Muscle layer of duodenum (tissue), 2 donors: Measurements from ENCODE around the gene AP3B1.
"Not testable (repeated sequence)": the region's sequence is repeated elsewhere in the genome, so short reads cannot be mapped to it uniquely, and the experiment has no call there.

Experiments used
- H3K27ac ChIP-seq: one replicate; pipeline ENCODE4 v1.7.0; 2013; ENCODE audit warnings: mild to moderate bottlenecking, low read length
- H3K27me3 ChIP-seq: one replicate; pipeline ENCODE4 v1.7.0; 2013; ENCODE audit warnings: low read depth, mild to moderate bottlenecking, control low read depth, low read length
- H3K36me3 ChIP-seq, 2 donors: one replicate each; pipeline ENCODE4 v1.7.0; 2013; ENCODE audit warnings: low read length in 2 of 2, control low read depth in 1 of 2, mild to moderate bottlenecking in 1 of 2; ENCODE audit not compliant: insufficient read depth in 2 of 2, control insufficient read depth in 1 of 2
- H3K4me1 ChIP-seq, 2 donors: one replicate each; pipeline ENCODE4 v1.7.0; 2013; ENCODE audit warnings: low read length in 2 of 2, mild to moderate bottlenecking in 2 of 2, control low read depth in 1 of 2, moderate library complexity in 1 of 2; ENCODE audit not compliant: insufficient read depth in 2 of 2, control insufficient read depth in 1 of 2
- H3K4me3 ChIP-seq, 2 donors: one replicate each; pipeline ENCODE4 v1.7.0; 2013; ENCODE audit warnings: low read length in 2 of 2, low read depth in 1 of 2, mild to moderate bottlenecking in 1 of 2
- H3K9me3 ChIP-seq, 2 donors: one replicate each; pipeline ENCODE4 v1.7.0; 2013; ENCODE audit warnings: low read length in 2 of 2, control low read depth in 1 of 2, mild to moderate bottlenecking in 1 of 2; ENCODE audit not compliant: control insufficient read depth in 1 of 2
- donor health status: healthy.

The AP3B1 gene

DNA sequence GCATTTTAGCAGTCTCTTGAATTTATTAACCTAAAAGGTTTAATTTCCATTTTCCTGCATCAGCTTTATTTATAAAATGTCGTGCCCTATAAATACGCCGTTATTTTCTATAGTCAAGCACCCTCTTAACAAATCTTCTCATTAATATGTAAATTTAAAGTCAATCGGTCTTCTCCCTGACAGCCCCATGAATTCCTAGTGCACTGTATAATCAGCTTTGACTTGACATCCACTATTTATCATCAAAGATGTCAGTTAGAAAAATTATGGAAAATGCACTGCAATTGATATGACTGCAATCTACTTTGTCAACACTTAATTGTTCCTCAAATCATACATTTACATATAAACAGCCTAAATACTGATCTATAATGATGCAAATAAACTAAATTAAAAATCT lies 83.4 kb downstream of the AP3B1 start:
- Histone ChIP-seq H3K4me1 (no peaks in the 10 kb centered on the region), H3K36me3 (peaks cover 0 to 14% of the 10 kb centered on the region in 2 donors), H3K27ac (no peak overlapping the region), H3K9me3 (no peaks in the 10 kb centered on the region), H3K4me3 (no peak overlapping the region), H3K27me3 (no peaks in the 10 kb centered on the region)

DNA sequence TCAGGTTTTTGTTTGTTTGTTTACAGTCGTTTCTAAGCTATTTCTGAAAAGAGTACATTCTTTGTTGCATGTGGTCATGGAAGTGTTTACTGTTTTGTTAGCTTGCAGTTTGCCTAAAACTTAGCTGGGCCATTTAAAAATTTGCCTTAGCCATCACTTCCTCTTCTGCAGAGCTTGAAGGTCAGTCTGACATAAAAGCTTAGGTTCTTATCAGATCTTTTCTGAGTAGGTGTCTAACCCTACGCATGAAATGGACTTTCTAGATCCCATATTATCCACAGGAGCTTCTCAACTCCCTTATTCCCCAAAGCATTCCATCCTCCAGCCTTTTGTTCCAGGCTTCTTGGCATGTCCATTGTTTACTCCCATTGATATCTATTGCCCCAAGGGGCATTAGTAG lies 90.3 kb downstream of the AP3B1 start:
- Histone ChIP-seq H3K4me1 (no peaks in the 10 kb centered on the region), H3K36me3 (peaks cover 9 to 28% of the 10 kb centered on the region in 2 donors), H3K9me3 (no peaks in the 10 kb centered on the region), H3K27me3 (no peaks in the 10 kb centered on the region), H3K27ac (no peak overlapping the region), H3K4me3 (no peak overlapping the region)

DNA sequence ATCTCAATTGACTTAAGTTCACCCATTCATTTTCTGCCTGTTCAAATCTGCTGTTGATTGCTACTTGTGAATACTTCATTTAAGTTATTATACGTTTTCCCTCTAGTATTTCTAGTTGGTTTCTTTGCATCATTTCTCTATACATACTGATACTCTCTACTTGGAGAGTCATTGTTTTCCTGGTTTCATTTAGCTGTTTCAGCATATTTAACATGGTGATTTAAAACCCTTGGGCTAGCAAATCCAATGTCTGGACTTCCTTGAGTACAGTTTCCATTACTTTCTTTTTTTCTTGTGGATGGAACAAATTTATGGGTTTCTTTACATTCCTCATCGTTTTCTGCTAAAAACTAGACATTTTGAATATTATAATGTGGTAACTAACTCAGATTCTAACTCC lies 90.7 kb downstream of the AP3B1 start:
- H3K27ac ChIP-seq: no peak overlapping the region
- no peaks in the 10 kb centered on the region for H3K27me3 ChIP-seq
- H3K4me3 ChIP-seq: no peak overlapping the region
- peaks cover 9 to 28% of the 10 kb centered on the region in 2 donors for H3K36me3 ChIP-seq
- no peaks in the 10 kb centered on the region for H3K4me1 ChIP-seq
- no peaks in the 10 kb centered on the region for H3K9me3 ChIP-seq

DNA sequence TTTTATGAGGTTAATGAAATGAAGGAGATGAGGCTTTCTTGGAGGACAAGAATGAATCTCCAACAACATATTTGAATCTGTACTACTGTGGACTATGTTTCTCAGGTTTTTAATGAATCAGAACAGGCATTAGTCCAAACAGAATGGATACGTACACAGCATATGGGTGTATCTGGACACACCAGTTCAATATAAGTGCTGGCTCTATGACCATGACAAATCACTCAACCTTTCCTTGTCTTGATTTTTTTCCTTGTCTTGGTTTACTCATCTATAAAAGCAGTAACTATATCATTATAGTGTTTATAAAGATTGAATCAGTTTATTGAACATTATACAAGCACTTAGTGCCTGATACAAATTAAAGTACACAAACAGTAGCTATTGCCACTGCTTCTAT lies 104.1 kb downstream of the AP3B1 start:
- Histone ChIP-seq H3K4me3 (no peak overlapping the region), H3K9me3 (no peaks in the 10 kb centered on the region), H3K27ac (no peak overlapping the region)

DNA sequence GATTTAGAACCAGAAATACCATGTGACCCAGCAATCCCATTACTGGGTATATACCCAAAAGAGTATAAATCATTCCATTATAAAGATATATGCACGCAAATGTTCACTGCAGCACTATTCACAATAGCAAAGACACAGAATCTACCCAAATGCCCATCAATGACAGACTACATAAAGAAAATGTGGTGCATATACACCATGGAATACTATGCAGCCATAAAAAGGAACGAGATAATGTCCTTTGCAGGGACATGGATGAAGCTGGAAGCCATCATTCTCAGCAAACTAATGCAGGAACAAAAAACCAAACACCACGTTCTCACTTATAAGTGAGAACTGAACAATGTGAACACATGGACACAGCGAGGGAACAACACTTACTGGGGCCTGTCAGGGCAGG lies 105.8 kb downstream of the AP3B1 start:
- not testable (repeated sequence) for H3K4me1 ChIP-seq, H3K27ac ChIP-seq, H3K9me3 ChIP-seq, H3K36me3 ChIP-seq, H3K4me3 ChIP-seq, H3K27me3 ChIP-seq

More for the DNA sequence above, 104.1 kb downstream of the AP3B1 start:
- H3K4me1 ChIP-seq: no peaks in the 10 kb centered on the region
- H3K27me3 ChIP-seq: no peaks in the 10 kb centered on the region
- no peaks in the 10 kb centered on the region for H3K36me3 ChIP-seq

DNA sequence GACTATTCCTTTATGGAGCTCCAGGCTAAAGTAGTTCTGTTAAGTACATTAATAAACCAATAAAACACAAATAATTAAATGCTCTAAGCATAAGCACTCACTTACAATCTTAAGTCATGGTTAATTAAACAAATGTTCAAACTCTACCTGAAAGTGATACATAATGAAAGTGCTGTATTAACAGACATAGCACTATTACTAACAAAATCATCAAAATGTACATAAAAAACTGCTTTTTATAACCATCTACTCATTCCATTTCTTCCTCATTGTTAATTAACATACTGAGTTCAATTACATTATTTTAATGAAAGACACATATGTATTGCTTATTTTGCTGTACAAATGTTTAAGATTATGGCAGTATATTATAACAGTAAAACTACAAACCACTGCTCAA lies 107.3 kb downstream of the AP3B1 start:
- Histone ChIP-seq H3K27me3 (no peaks in the 10 kb centered on the region), H3K36me3 (no peaks in the 10 kb centered on the region), H3K4me3 (no peak overlapping the region), H3K27ac (no peak overlapping the region), H3K9me3 (no peaks in the 10 kb centered on the region), H3K4me1 (no peaks in the 10 kb centered on the region)

DNA sequence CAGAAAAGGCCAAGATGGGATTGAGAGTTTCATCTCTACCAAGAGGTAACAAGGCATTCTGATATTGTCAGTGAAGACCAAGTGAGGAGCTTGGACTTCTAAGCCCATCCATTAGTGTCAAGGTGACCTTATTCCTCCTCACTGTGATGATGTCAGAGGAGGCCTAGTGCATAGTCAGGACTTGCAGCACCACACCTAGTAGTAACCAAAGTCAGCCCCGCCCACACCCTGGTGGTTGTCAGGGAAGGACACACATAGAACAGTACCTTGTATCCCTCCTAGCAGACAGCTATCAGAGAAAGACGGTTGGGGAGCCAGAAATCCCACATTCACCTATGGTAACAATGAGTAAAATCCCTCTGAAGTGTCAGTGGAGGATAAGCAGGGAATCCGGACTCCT lies 111.7 kb downstream of the AP3B1 start:
- no peak overlapping the region for H3K27ac ChIP-seq
- H3K4me3 ChIP-seq: no peak overlapping the region
- H3K27me3 ChIP-seq: no peaks in the 10 kb centered on the region
- no peaks in the 10 kb centered on the region for H3K4me1 ChIP-seq
- H3K36me3 ChIP-seq: peaks cover 6% of the 10 kb centered on the region in 2 donors
- H3K9me3 ChIP-seq: no peaks in the 10 kb centered on the region

DNA sequence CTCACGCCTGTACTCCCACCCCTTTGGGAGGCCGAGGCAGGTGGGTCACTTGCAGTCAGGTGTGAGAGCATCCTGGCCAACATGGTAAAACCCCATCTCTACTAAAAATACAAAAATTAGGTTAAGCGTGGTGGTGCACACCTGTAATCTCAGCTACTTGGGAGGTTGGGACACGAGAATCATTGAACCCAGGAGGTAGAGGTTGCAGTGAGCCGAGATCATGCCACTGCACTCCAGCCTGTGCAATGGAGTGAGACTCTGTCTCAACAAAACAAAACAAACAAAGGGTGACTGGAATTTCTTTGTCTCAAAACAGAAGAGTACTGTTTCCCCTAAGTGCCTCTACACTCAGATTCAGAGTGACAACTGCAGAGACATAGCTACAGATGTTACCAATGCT lies 116.1 kb downstream of the AP3B1 start:
- Histone ChIP-seq H3K27ac (no peak overlapping the region), H3K4me3 (no peak overlapping the region), H3K4me1 (no peaks in the 10 kb centered on the region), H3K36me3 (peaks cover 9 to 34% of the 10 kb centered on the region in 2 donors), H3K9me3 (no peaks in the 10 kb centered on the region), H3K27me3 (no peaks in the 10 kb centered on the region)

DNA sequence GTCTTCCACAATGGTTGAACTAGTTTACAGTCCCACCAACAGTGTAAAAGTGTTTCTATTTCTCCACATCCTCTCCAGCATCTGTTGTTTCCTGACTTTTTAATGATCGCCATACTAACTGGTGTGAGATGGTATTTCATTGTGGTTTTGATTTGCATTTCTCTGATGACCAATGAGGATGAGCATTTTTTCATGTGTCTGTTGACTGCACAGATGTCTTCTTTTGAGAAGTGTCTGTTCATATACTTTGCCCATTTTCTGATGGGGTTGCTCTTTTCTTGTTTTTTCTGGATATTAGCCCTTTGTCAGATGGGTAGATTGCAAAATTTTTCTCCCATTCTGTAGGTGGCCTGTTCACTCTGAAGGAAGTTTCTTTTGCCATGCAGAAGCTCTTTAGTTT lies 124.2 kb downstream of the AP3B1 start:
- H3K9me3 ChIP-seq, H3K4me1 ChIP-seq, H3K27ac ChIP-seq, H3K4me3 ChIP-seq, H3K27me3 ChIP-seq: not testable (repeated sequence)
- peaks cover 4 to 27% of the 10 kb centered on the region in 2 donors for H3K36me3 ChIP-seq

DNA sequence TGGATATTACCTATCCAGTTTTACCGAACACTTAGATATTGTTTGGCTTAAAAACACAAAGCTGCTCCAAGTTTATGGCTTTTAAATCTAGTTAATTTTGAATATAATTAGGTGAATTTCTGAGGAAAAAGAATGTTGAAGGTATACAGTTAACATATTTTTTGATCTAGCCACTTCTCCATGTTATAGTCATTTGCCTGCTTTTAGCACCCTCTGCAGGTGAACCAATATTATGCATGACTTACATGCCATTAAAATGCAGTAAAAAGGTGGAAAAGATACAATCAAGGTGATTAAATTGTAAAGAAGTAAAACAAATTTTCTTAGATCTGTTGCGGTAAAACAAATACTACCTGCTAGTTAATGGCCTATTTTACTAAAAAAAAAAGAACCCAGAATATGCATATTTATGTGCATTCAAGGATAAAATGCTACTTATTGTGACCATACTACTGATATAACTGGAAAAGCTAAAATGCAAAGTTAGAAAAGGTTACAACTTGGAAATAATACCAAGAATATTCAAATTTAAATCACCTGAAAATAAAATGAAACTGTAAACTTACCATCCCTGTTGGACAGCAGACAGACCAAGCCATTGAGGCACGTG lies 132.1 kb downstream of the AP3B1 start:
- no peak overlapping the region for H3K27ac ChIP-seq
- no peaks in the 10 kb centered on the region for H3K27me3 ChIP-seq
- H3K36me3 ChIP-seq: peaks cover 0 to 18% of the 10 kb centered on the region in 2 donors
- no peak overlapping the region for H3K4me3 ChIP-seq
- no peaks in the 10 kb centered on the region for H3K4me1 ChIP-seq
- H3K9me3 ChIP-seq: no peaks in the 10 kb centered on the region

DNA sequence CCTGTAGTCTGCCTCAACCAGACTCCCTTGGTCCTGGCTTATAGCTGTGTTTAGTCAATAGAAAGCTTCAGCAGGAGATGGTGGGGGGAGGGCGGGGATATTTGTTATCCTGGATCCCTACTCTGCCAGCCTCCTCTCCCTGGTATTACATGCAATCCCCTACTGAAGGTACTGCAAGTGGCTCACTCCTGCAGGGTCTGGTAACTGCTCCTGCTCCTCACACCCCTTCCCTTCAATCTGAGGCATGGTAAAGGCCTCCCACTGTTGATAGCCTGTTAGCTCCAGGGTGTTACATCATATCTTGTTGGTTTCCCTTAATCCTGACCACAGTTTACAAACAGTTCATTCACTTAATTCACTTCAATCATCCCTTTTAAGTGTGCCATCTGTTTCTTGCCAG lies 137.5 kb downstream of the AP3B1 start:
- Histone ChIP-seq H3K36me3 (peaks cover 10 to 34% of the 10 kb centered on the region in 2 donors), H3K4me1 (no peaks in the 10 kb centered on the region), H3K4me3 (no peak overlapping the region), H3K9me3 (no peaks in the 10 kb centered on the region), H3K27ac (no peak overlapping the region), H3K27me3 (no peaks in the 10 kb centered on the region)

DNA sequence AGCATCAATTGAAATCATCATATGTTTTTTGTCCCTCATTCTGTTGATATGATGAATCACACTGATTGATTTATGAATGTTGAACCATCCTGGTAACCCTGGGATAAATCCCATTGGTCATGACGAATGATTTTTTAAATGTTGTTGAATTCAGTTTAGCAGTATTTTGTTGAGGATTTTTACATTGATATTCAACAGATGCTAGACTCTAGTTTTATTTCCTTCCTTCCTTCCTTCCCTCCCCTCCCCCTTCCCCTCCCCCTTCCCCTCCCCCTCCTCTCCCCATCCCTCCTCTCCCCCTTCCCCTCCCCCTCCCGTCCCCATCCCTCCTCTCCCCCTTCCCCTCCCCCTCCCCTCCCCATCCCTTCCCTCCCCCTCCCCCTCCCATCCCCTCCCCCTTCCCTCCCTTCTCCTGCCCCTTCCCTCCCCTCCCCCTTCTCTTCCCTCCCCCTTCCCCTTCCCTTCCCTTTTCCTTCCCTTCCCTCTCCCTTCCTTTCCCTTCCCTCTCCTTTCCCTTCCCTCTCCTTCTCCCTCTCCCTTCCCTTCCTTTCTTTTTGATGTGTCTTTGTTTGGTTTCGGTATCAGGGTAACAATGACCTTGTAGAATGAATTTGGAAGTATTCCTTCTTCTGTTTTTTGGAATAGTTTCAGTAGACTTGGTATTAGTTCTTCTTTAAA lies 142.8 kb downstream of the AP3B1 start:
- no peak overlapping the region for H3K27ac ChIP-seq
- H3K9me3 ChIP-seq: no peaks in the 10 kb centered on the region
- H3K4me1 ChIP-seq: no peaks in the 10 kb centered on the region
- H3K27me3 ChIP-seq: no peaks in the 10 kb centered on the region
- no peak overlapping the region for H3K4me3 ChIP-seq
- peaks cover 5 to 23% of the 10 kb centered on the region in 2 donors for H3K36me3 ChIP-seq
